Mesenchymal stem cell (in vitro differentiated cells and primary cell): Measurements from ENCODE around the gene MYOM1.

Experiments
- DNase-seq: peaks from one replicate; pipeline ENCODE4 v3.0.0-alpha.2; 2013
- H2AFZ ChIP-seq: one replicate; pipeline ENCODE4 v1.6.1; 2013; ENCODE audit warnings: low read depth, mild to moderate bottlenecking, control low read depth, inconsistent platforms, low read length, moderate library complexity
- H2AK5ac ChIP-seq: 2 replicates; pipeline ENCODE4 v1.6.1; 2013; ENCODE audit warnings: low read length, moderate library complexity, mild to moderate bottlenecking, inconsistent platforms; ENCODE audit not compliant: severe bottlenecking
- H2BK120ac ChIP-seq: one replicate; pipeline ENCODE4 v1.6.1; 2013; ENCODE audit warnings: low read depth, mild to moderate bottlenecking, inconsistent platforms, low read length, moderate library complexity
- H2BK12ac ChIP-seq, 2 experiments: one replicate each; pipeline ENCODE4 v1.6.1; 2013; ENCODE audit warnings: inconsistent platforms in 2 of 2, low read length in 2 of 2, mild to moderate bottlenecking in 2 of 2, moderate library complexity in 2 of 2, control low read depth in 1 of 2
- H2BK15ac ChIP-seq: one replicate; pipeline ENCODE4 v1.6.1; 2013; ENCODE audit warnings: mild to moderate bottlenecking, low read depth, inconsistent platforms; ENCODE audit not compliant: poor library complexity, severe bottlenecking
- H2BK5ac ChIP-seq: 2 replicates; pipeline ENCODE4 v1.6.1; 2013; ENCODE audit warnings: low read depth, mild to moderate bottlenecking, low read length, control low read depth, inconsistent platforms; ENCODE audit not compliant: poor library complexity, severe bottlenecking
- H3K14ac ChIP-seq, 2 experiments: one replicate each; pipeline ENCODE4 v1.6.1; 2013; ENCODE audit warnings: inconsistent platforms in 2 of 2, low read length in 2 of 2, control low read depth in 1 of 2, mild to moderate bottlenecking in 1 of 2, moderate library complexity in 1 of 2
- H3K18ac ChIP-seq, 2 experiments: one replicate each; pipeline ENCODE4 v1.6.1; 2013; ENCODE audit warnings: inconsistent platforms in 2 of 2, low read length in 2 of 2, control low read depth in 1 of 2, low read depth in 1 of 2, mild to moderate bottlenecking in 1 of 2
- H3K23ac ChIP-seq, 2 experiments: one replicate each; pipeline ENCODE4 v1.6.1; 2013; ENCODE audit warnings: inconsistent platforms in 2 of 2, low read length in 2 of 2, mild to moderate bottlenecking in 2 of 2, moderate library complexity in 2 of 2, control low read depth in 1 of 2
- H3K27ac ChIP-seq: 2 replicates; pipeline ENCODE4 v1.5.1; 2013; ENCODE audit warnings: mild to moderate bottlenecking, moderate library complexity, low read length, control low read depth, inconsistent platforms; ENCODE audit not compliant: poor library complexity, severe bottlenecking
- H3K27me3 ChIP-seq, 2 experiments: 2 replicates each; pipeline versions ENCODE4 v1.6.1 to v1.7.0; 2013; ENCODE audit warnings: low read length in 2 of 2, mild to moderate bottlenecking in 2 of 2, moderate library complexity in 2 of 2, control low read depth in 1 of 2, inconsistent platforms in 1 of 2; ENCODE audit not compliant: control insufficient read depth in 1 of 2, insufficient read depth in 1 of 2
- H3K36me3 ChIP-seq, 2 experiments: 2 replicates each; pipeline versions ENCODE4 v1.6.1 to v1.7.0; 2013; ENCODE audit warnings: low read length in 2 of 2, control low read depth in 1 of 2, inconsistent platforms in 1 of 2, low read depth in 1 of 2, mild to moderate bottlenecking in 1 of 2; ENCODE audit not compliant: insufficient read depth in 2 of 2, control insufficient read depth in 1 of 2
- H3K4ac ChIP-seq, 2 experiments: one replicate each; pipeline ENCODE4 v1.6.1; 2013; ENCODE audit warnings: inconsistent platforms in 2 of 2, low read length in 2 of 2, mild to moderate bottlenecking in 2 of 2, moderate library complexity in 2 of 2, control low read depth in 1 of 2, low read depth in 1 of 2
- H3K4me1 ChIP-seq: 2 replicates; pipeline ENCODE4 v1.6.1; 2013; ENCODE audit warnings: low read depth, low read length, control low read depth; ENCODE audit not compliant: control insufficient read depth, insufficient read depth
- H3K4me2 ChIP-seq: 2 replicates; pipeline ENCODE4 v1.6.1; 2013; ENCODE audit warnings: low read length, mild to moderate bottlenecking, inconsistent platforms; ENCODE audit not compliant: poor library complexity, severe bottlenecking
- H3K4me3 ChIP-seq, 2 experiments: 2 replicates each; pipeline versions ENCODE4 v1.5.1 to v1.7.0; 2013; ENCODE audit warnings: low read length in 2 of 2, mild to moderate bottlenecking in 2 of 2, control low read depth in 1 of 2, low read depth in 1 of 2; ENCODE audit not compliant: insufficient read depth in 1 of 2
- H3K79me1 ChIP-seq: replicated peaks from 2 replicates; pipeline ENCODE4 v1.6.1; 2013; ENCODE audit warnings: mild to moderate bottlenecking, control low read depth, low read length, inconsistent platforms; ENCODE audit not compliant: poor library complexity, severe bottlenecking
- H3K9ac ChIP-seq: 2 replicates; pipeline ENCODE4 v1.7.0; 2013; ENCODE audit warnings: mild to moderate bottlenecking, low read length, moderate library complexity
- H3K9me3 ChIP-seq: 2 replicates; pipeline ENCODE4 v1.7.0; 2013; ENCODE audit warnings: mild to moderate bottlenecking, low read length; ENCODE audit not compliant: control insufficient read depth
- H4K8ac ChIP-seq: one replicate; pipeline ENCODE4 v1.6.1; 2013; ENCODE audit warnings: inconsistent platforms, mild to moderate bottlenecking, low read length, moderate library complexity
- H4K91ac ChIP-seq: one replicate; pipeline ENCODE4 v1.6.1; 2013; ENCODE audit warnings: mild to moderate bottlenecking, low read length, inconsistent platforms
- WGBS: methylation state at CpG from one replicate; pipeline ENCODE4 v1.1.7; 2013; ENCODE audit warnings: mixed read lengths; 5-methylcytosine and 5-hydroxymethylcytosine counted together

Gene MYOM1

DNA sequence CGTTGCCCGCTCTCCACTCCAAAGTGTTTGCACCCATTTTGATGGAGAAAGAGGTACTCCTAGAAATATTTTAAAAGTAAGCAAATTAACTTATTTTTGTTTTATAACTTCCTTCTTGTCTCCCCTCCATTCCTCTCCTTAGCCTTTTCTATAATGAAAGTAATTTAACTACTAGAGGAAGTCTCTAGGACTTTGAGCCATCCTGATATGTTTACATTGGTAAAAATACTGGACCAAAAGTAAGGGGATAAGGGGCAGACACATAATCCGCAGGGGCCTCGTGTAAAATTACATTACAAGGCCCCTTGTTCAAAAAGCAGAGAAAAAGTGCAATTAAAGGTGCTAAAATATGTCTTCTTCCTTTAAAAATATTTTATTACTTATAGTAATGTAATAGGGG is 55.4 kb downstream of the MYOM1 start:
- no CpG with 5 or more reads among the region's 4 CpGs for WGBS
- no peak overlapping the region for H3K27ac ChIP-seq
- no peak overlapping the region for H2BK15ac ChIP-seq

DNA sequence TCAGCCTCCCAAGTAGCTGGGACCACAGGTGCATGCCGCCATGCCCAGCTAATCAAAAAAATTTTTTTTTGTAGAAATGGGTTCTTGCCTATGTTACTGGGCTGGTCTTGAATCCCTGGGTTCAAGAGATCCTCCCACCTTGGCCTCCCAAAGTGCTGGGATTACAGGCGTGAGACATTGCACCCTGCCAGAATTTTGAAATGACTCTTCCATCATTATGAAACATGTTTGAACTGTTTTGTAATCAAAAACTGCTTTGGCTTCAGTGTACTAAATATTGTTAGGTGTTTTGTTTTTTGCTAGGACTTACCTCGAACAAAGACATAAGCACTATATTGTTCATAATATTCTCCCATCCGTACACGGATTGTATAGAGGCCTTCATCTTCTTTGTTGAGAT is 55.8 kb downstream of the MYOM1 start:
- Histone ChIP-seq H3K4me2 (no peak overlapping the region), H3K18ac (no peak overlapping the region), H2BK12ac (no peak overlapping the region), H3K14ac (no peak overlapping the region), H3K4me1 (peaks cover 3% of the 10 kb centered on the region), H3K27ac (no peak overlapping the region), H4K8ac (no peak overlapping the region), H3K9me3 (no peaks in the 10 kb centered on the region), H3K27me3 (no peaks in the 10 kb centered on the region), H3K4ac (no peak overlapping the region), H2AFZ (no peak overlapping the region), H3K4me3 (no peak overlapping the region), H4K91ac (no peak overlapping the region), H3K23ac (no peak overlapping the region), H2AK5ac (no peak overlapping the region), H2BK15ac (no peak overlapping the region), H3K9ac (no peak overlapping the region), H2BK5ac (no peak overlapping the region), H2BK120ac (no peak overlapping the region), H3K36me3 (no peaks in the 10 kb centered on the region), H3K79me1 (no peaks in the 10 kb centered on the region)
- 75% methylated on average over 2 of the region's 5 CpGs for WGBS
- DNase-seq: no peak

More for the DNA sequence above, 55.4 kb downstream of the MYOM1 start:
- Histone ChIP-seq H4K91ac (no peak overlapping the region), H3K14ac (no peak overlapping the region), H3K18ac (no peak overlapping the region), H2BK5ac (no peak overlapping the region), H3K27me3 (no peaks in the 10 kb centered on the region), H2AFZ (no peak overlapping the region), H2BK120ac (no peak overlapping the region), H2BK12ac (no peak overlapping the region), H3K79me1 (no peaks in the 10 kb centered on the region), H3K9me3 (no peaks in the 10 kb centered on the region), H4K8ac (no peak overlapping the region), H3K4me2 (no peak overlapping the region), H3K23ac (no peak overlapping the region), H3K4me1 (peaks cover 3% of the 10 kb centered on the region), H3K9ac (no peak overlapping the region), H3K36me3 (no peaks in the 10 kb centered on the region), H3K4ac (no peak overlapping the region), H3K4me3 (no peak overlapping the region), H2AK5ac (no peak overlapping the region)
- no peak for DNase-seq

DNA sequence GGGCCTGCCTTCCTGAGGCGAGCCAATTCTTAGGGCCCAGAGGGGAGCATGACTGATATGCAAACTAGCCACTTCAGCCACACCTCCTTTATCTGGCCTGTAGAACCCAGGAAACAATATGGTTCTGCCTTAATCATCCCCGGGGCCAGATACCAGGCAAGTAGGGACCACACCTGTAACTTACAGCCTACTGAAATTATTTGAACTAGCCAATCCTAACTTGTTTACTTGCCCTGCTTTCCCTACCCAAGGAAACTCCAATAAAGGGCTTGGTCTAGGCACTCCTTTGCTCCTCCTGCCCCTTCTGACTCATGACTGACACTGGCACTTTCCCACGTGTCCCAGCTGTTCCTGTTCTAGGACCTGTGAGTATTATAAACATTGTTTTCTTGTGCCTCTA is 57.6 kb downstream of the MYOM1 start:
- Histone ChIP-seq H3K27ac (no peak overlapping the region), H3K4me1 (peaks cover 3% of the 10 kb centered on the region), H3K4me2 (no peak overlapping the region), H3K79me1 (no peaks in the 10 kb centered on the region), H2BK12ac (no peak overlapping the region), H2BK120ac (no peak overlapping the region), H3K27me3 (no peaks in the 10 kb centered on the region), H2BK15ac (no peak overlapping the region), H3K9me3 (no peaks in the 10 kb centered on the region), H3K36me3 (no peaks in the 10 kb centered on the region), H3K4me3 (no peak overlapping the region), H2BK5ac (no peak overlapping the region), H3K18ac (no peak overlapping the region), H3K9ac (no peak overlapping the region), H3K4ac (no peak overlapping the region), H2AK5ac (no peak overlapping the region), H3K23ac (no peak overlapping the region), H3K14ac (no peak overlapping the region), H2AFZ (no peak overlapping the region), H4K91ac (no peak overlapping the region), H4K8ac (no peak overlapping the region)
- WGBS: 61% methylated on average over 3 of the region's 3 CpGs
- no peak for DNase-seq

DNA sequence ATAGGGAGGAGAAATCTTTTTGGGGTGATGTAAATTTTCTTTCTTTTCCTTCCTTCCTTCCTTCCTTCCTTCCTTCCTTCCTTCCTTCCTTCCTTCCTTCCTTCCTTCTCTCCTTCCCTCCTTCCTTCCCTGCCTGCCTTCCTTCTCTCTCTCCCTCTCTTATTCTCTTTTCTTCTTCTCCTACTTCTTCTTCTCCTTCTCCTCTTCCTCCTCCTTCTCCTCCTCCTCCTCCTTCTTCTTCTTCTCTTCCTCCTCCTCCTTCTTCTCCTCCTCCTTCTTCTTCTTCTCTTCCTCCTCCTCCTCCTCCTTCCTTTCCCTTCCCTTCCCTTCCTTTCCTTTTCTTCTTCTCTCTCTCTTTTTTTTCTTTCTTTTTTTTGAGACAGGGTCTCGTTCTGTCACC is 59.9 kb downstream of the MYOM1 start:
- no peak overlapping the region for H4K8ac ChIP-seq
- H3K4me3 ChIP-seq: no peak overlapping the region
- H2BK120ac ChIP-seq: no peak overlapping the region
- H2BK12ac ChIP-seq: no peak overlapping the region
- no peak overlapping the region for H2BK15ac ChIP-seq
- no peaks in the 10 kb centered on the region for H3K36me3 ChIP-seq
- no peak overlapping the region for H3K27ac ChIP-seq
- no peak overlapping the region for H3K4me2 ChIP-seq
- H2AFZ ChIP-seq: no peak overlapping the region
- no peak overlapping the region for H3K23ac ChIP-seq
- no peak overlapping the region for H3K4ac ChIP-seq
- no peak overlapping the region for H3K9ac ChIP-seq
- H3K27me3 ChIP-seq: no peaks in the 10 kb centered on the region
- no peaks in the 10 kb centered on the region for H3K9me3 ChIP-seq
- WGBS: 90% methylated on average over 1 of the region's 1 CpG
- H3K79me1 ChIP-seq: no peaks in the 10 kb centered on the region
- H2BK5ac ChIP-seq: no peak overlapping the region
- H3K4me1 ChIP-seq: no peaks in the 10 kb centered on the region
- H4K91ac ChIP-seq: no peak overlapping the region
- H3K18ac ChIP-seq: no peak overlapping the region
- no peak for DNase-seq
- H2AK5ac ChIP-seq: no peak overlapping the region
- H3K14ac ChIP-seq: no peak overlapping the region
